Pons (tissue), 1 donor: ENCODE measurements around the gene KCNN3.

ENCODE experiments used
- DNase-seq: peaks from one replicate; pipeline ENCODE4 v3.0.0-alpha.2; 2016; ENCODE audit warnings: low spot score

Gene KCNN3

DNA sequence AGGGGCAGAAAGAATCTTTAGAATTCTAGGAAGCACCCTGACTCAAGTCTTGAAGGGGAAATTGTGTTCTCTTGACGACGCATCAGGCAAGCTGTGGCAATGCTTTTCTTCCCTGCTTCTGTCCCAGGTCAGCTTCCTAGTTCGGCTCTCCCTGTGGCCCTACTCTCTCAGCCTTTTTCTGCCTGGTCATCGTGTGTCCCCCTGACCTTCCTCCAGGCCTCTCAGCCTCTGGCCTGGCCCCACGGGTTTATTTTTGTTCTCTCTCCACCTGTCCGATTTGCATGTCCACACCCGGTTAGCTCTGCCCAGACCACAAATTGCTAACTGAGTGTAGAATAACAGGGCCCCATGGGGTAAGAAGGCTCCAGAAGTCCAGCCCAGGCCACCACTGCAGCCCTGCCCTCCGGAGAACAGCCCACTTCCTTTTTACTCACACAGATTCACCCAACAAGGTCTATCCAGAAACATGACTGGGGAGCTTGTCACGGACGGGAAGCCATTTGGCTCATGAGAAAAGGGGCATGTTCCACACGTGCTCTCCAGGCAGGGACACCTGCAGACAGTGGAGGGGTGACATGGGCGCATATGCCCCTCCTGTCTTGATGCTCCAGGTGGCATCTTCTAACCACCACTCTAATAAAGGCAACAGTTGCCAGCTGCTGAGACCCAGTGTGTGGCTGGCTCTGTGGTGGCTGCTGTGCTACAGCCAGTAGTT, 9.8 kb downstream of the KCNN3 start:
- DNase-seq = no peak

- DNase-seq = no peak
These were observed 10.3 kb downstream of the KCNN3 start for GRCh38 chr1:154859786-154860155.

DNA sequence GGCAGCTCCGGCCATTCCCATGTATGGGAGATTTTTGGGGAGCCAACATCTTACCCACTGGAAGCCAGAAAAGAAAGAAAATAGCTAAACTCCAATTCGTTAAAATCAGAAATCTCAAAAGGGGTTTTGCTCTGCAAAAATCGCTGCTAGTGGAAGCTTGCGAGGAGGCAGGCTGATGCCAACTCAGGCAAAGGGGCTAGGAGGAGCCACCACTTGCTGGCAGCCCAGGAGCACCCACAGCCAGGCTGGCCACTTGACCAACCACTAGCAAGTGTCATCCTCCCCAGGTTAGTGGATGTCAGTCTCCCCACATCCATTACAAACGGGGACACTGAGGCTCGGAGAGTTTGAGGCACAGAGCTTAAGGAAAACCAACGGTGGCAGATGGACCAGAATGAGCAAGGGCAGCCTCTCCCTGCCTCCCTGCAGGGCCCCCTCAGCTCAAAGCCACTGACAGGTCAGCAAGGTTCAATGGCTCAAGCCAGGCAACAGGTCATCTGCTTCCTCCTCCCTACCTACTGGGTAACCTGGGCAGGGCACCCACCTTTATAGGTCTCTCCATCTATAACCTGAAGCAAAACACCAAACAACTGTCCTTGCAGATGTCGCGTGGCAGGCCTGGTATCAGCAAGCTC, 10.8 kb downstream of the KCNN3 start:
- DNase-seq = no peak

GRCh38 chr1:154857441-154858215, 12.5 kb downstream of the KCNN3 start:
- no peak for DNase-seq

DNA sequence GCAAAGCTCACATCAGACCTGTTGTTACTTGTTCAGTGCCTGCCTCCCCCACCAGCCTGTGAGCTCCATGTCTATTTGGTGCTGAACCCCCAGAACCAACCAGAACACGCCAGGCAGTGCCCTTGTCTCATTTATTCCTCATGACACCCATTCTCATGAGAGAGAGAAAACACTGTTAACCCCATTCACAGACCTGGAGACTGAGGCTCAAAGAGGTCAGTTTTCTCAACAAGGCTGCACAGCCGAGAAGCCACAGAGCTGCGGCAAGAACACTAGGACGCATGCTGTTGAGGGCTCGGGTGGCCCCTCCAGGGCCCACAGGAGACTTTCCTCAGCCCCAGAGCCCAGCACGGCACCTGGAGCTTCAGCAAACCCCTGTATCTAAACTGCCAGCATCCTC, 13.1 kb downstream of the KCNN3 start:
- no peak for DNase-seq

DNA sequence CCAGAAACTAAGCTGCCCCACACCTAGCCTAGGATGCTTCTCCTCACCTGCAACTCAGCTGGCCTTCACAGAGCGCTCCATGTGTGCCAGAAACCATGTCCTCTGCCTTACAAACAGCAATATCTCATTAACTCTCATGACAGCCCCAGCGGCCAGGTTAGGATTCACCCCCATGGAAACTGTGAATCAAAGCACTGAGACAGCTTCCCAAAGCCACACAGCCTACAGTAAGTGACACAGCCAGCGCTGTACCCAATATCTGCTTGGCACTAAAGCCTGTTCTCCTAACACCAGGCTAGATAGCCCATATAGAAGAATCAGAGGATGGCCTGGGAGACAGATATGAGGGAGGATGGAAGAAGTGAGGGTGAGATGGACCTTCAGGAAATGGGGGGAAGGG, 13.5 kb downstream of the KCNN3 start:
- no peak for DNase-seq

DNA sequence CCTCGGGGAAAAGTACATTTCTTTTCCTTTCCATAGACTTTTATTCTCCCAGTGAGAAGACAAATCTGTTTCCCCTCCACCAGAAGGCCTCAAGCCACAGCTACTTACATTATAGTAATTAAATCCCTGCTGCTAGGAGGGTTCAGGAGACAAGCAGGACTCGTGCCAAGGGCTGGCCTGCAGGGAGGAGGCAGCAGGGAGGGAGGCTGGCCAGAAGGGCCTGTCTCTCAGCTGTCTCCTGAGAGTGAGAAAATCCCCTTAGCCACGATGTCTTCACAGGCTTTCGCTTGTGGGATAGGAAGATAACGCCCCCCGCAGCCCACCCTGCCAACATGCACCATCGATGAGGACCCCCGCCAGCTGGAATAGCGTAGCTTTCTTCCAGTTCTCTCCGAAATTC, 14.0 kb downstream of the KCNN3 start:
- no peak for DNase-seq

- no peak for DNase-seq
These were observed 14.8 kb downstream of the KCNN3 start for GRCh38 chr1:154855186-154855851.

DNA sequence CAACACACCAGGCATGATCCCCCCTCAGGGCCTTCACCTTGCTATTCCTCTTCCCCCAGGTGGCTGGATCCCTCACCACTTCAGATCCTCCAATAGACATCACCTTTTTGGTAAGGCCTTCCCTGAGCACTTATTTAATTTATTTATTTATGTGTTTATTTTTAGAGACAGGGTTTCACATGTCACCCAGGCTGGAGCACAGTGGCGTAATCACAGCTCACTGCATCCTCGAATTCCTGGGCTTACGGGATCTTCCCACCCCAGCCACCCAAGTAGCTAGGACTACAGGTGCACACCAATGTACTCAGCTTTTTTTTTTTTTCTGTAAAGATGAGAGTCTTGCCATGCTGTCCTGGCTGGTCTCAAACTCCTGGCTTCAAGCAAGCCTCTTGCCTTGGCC, 17.2 kb downstream of the KCNN3 start:
- no peak for DNase-seq

GRCh38 chr1:154851392-154852177, 18.5 kb downstream of the KCNN3 start:
- DNase-seq = no peak

DNA sequence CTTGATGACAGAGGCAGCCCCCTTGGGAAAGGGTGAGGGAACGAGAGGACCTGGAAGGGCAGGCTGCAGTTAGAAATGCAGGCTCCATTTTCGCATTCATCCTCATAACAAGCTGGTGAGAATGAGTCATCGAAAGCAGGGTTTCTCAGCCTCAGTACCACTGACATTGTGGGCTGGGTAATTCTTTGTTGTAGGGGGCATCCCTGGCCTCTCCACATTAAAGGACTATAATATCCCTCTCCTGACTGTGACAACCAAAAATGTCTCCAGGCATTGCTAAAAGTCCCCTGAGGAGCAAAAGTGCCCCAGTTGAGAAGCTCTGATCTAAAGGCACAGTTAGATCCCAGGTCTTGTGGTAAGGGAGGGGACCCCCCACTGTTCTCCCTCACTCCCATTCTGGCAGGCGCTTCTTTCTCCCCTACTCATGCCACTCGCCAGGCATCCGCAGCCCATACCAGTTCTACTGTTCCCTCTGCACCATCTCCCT, 20.4 kb downstream of the KCNN3 start:
- DNase-seq = no peak

GRCh38 chr1:154848983-154849382, 21.1 kb downstream of the KCNN3 start:
- no peak for DNase-seq

DNA sequence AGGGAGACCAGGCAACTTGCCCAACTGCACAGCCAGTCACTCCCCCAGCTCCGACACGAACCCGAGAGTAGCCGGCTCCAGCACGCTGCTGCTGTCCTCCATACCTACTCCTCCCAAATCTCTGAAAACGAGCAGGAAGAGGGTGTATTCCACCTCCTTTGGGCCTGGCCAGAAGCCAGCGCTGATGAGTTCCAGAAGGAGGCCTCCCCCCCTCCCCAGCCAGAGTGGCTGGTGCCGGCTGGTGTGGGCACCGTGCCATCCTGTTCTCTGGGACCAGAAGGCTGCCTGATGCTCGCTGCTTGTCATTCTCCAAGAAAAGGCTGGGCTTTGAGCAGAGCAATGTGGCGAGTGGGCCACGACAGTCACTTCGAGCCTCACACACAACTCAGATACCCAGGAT, 22.2 kb downstream of the KCNN3 start:
- peak; percentile 85 for DNase-seq

GRCh38 chr1:154846565-154847442, 23.3 kb downstream of the KCNN3 start:
- DNase-seq = peak; percentile 70

- DNase-seq = peak; percentile 28
These were observed 24.2 kb downstream of the KCNN3 start for GRCh38 chr1:154845879-154846278.

DNA sequence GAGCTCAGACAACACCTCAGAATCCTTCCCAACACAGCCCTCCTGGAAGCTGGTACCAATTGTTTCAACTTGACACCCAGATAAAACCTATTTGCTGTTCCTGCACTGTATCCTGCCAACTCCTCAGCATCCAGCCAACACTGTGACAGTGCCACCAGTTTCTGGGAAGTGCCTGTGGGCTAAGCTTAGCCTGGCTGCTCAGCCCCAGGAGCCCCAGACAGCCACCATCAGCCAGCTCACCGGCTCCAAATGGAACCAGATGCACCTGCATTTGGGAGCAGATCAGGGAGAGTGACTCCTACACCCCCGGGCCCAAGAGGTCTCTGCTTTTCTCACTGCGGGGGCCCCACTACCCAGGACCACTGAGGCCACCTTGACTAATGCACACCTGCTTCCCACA, 24.9 kb downstream of the KCNN3 start:
- no peak for DNase-seq

DNA sequence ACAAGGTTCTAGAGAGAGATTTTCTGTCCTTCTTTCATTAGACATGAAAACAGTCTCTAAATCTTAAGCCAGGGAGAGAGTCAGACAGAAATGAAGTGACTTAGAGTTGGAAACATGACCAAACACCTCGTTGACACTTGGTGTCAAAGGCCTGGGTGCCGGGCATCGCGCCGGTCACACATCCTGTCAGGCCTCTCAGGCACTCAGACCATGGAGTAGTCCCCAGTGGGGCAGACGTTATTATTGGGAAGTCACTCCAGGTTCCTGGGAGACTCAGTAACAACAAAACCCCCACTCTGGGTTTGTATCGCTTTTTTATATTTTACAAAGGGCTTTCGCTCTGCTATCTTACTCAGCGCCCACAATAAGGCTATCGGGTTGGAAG, 25.8 kb downstream of the KCNN3 start:
- DNase-seq = no peak

GRCh38 chr1:154843636-154844296, 26.3 kb downstream of the KCNN3 start:
- DNase-seq = no peak

DNA sequence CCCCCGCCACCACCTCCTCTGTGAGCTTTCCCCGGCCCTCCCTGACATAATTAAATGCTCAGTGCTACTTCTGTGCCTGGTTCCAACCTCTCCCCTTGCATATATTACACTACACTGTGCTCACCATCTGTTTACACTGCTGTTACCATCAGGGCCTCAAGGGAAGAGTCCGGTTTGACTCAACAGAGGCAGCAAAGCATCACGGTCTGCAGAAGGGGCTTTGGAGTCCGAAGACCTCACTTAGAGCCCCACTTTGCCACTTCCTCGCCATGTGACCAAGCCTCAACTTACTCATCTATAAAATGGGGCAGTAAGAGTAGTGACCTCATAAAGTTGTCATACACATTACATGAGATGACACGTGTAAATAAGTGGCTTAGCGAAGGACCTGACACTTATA, 27.4 kb downstream of the KCNN3 start:
- no peak for DNase-seq

- DNase-seq = no peak
These were observed 28.7 kb downstream of the KCNN3 start for GRCh38 chr1:154841384-154841783.
